HepG2 (cell line): ENCODE data around the gene GTF2H3. TPM values are rescaled to one million over a fixed set of nuclear protein-coding genes. Genes with fewer than 3 reads are reported as not detected.
A peak's percentile ranks its signal among the peaks of the same experiment; 100 is the strongest.

Experiments
- ADNP ChIP-seq: sonication (generic); formaldehyde crosslinking; IDR thresholded peaks from 2 replicates; pipeline ENCODE4 v1.4.0; 2020; ENCODE audit warnings: missing genetic modification reagents
- BRD4 ChIP-seq: sonication (generic); formaldehyde crosslinking; IDR thresholded peaks from 2 replicates; pipeline ENCODE4 v1.4.0; 2020; ENCODE audit warnings: missing genetic modification reagents
- EEA1 ChIP-seq: sonication (generic); formaldehyde crosslinking; IDR thresholded peaks from 2 replicates; pipeline ENCODE4 v1.5.1; 2020; ENCODE audit warnings: mild to moderate bottlenecking, missing genetic modification reagents, borderline replicate concordance
- HOXD1 ChIP-seq: sonication (generic); formaldehyde crosslinking; IDR thresholded peaks from 2 replicates; pipeline ENCODE4 v1.5.0; 2020; ENCODE audit warnings: missing genetic modification reagents
- MBNL3 ChIP-seq: fragments of 250-450 bp; sonication (Bioruptor Pico); conservative IDR thresholded peaks from 2 replicates; pipeline ENCODE4 v1.8.0; 2022; ENCODE audit warnings: mild to moderate bottlenecking, inconsistent platforms
- PCBP2 ChIP-seq: fragments of 200-400 bp; formaldehyde crosslinking; optimal IDR thresholded peaks from 2 replicates; pipeline ENCODE3; 2018; ENCODE audit warnings: low read length, low read depth; ENCODE audit not compliant: poor library complexity, severe bottlenecking
- RBFOX2 ChIP-seq: fragments of 200-400 bp; formaldehyde crosslinking; IDR thresholded peaks from 2 replicates; pipeline ENCODE4 v1.6.1; 2017; ENCODE audit warnings: low read depth, mild to moderate bottlenecking, low read length
- SAFB2 ChIP-seq: sonication (generic); formaldehyde crosslinking; IDR thresholded peaks from 2 replicates; pipeline ENCODE4 v1.5.1; 2020; ENCODE audit warnings: missing genetic modification reagents, low read depth, mild to moderate bottlenecking, borderline replicate concordance
- SP4 ChIP-seq: sonication (generic); formaldehyde crosslinking; IDR thresholded peaks from 2 replicates; pipeline ENCODE4 v1.8.1; 2023; ENCODE audit warnings: mild to moderate bottlenecking, missing genetic modification reagents
- TCF7L2 ChIP-seq: IDR thresholded peaks from 2 replicates; pipeline ENCODE4 v1.6.1; 2011; ENCODE audit warnings: mild to moderate bottlenecking, low read depth, low read length, moderate library complexity
- ZIK1 ChIP-seq: sonication (generic); formaldehyde crosslinking; IDR thresholded peaks from 2 replicates; pipeline ENCODE4 v1.5.0; 2020; ENCODE audit warnings: mild to moderate bottlenecking, low read depth, missing genetic modification reagents, borderline replicate concordance
- ZNF350 ChIP-seq: sonication (generic); formaldehyde crosslinking; IDR thresholded peaks from 2 replicates; pipeline ENCODE4 v1.4.0; 2020; ENCODE audit warnings: mild to moderate bottlenecking, low read depth, missing genetic modification reagents, borderline replicate concordance
- ZNF496 ChIP-seq: sonication (generic); formaldehyde crosslinking; IDR thresholded peaks from 2 replicates; pipeline ENCODE4 v1.8.1; 2023; ENCODE audit warnings: mild to moderate bottlenecking, moderate library complexity, missing genetic modification reagents; ENCODE audit not compliant: insufficient replicate concordance
- ZNF572 ChIP-seq: sonication (generic); formaldehyde crosslinking; IDR thresholded peaks from 2 replicates; pipeline ENCODE4 v1.5.1; 2020; ENCODE audit warnings: mild to moderate bottlenecking, missing genetic modification reagents
- ZNF720 ChIP-seq: sonication (generic); formaldehyde crosslinking; IDR thresholded peaks from 2 replicates; pipeline ENCODE4 v1.4.0; 2020; ENCODE audit warnings: missing genetic modification reagents
- ZNF724P ChIP-seq: sonication (generic); formaldehyde crosslinking; IDR thresholded peaks from 2 replicates; pipeline ENCODE4 v1.8.0; 2022; ENCODE audit warnings: missing genetic modification reagents, borderline replicate concordance
- ZNF75D ChIP-seq: sonication (generic); formaldehyde crosslinking; IDR thresholded peaks from 2 replicates; pipeline ENCODE4 v1.8.1; 2023; ENCODE audit warnings: missing genetic modification reagents, mild to moderate bottlenecking, borderline replicate concordance
- ZNF776 ChIP-seq: sonication (generic); formaldehyde crosslinking; IDR thresholded peaks from 2 replicates; pipeline ENCODE4 v1.4.0; 2020; ENCODE audit warnings: mild to moderate bottlenecking, missing genetic modification reagents
- ZNF83 ChIP-seq: sonication (generic); formaldehyde crosslinking; IDR thresholded peaks from 2 replicates; pipeline ENCODE4 v1.4.0; 2020; ENCODE audit warnings: missing genetic modification reagents, mild to moderate bottlenecking, borderline replicate concordance
- polyA plus RNA-seq, 8 experiments: library from polyadenylated mRNA; depleted of rRNA in 3 of 8; stranded (reverse) in 7 of 8; unstranded in 1 of 8; fragments of >200 nt; fragmentation: Illumina TruSeq in 4 of 8; extraction: Trizol in 4 of 8; gene quantifications; 2 replicates each; pipeline versions ENCODE4 v1.2.1 to v1.2.3, GENCODE V29; 2011 to 2016; ENCODE audit warnings: low read depth in 4 of 8, missing spikeins in 1 of 8, mixed read lengths in 1 of 8; ENCODE audit not compliant: insufficient read depth in 1 of 8
- total RNA-seq, 5 experiments: library from RNA; depleted of rRNA; stranded (reverse); fragments of >200 nt; fragmentation: Illumina TruSeq; extraction: Trizol; gene quantifications; 2 replicates each; pipeline ENCODE4 v1.2.3, GENCODE V29; 2016; ENCODE audit warnings: low read depth in 1 of 5
- TF ChIP-seq, protein P1 (sequence below): sonication (generic); formaldehyde crosslinking; IDR thresholded peaks from 2 replicates; pipeline ENCODE4 v1.5.0; 2020; ENCODE audit warnings: missing genetic modification reagents
- TF ChIP-seq, protein P2 (sequence below): sonication (generic); formaldehyde crosslinking; IDR thresholded peaks from 2 replicates; pipeline ENCODE4 v1.8.0; 2022; ENCODE audit warnings: low read depth, missing genetic modification reagents
- TF ChIP-seq, protein P3 (sequence below): sonication (generic); formaldehyde crosslinking; IDR thresholded peaks from 2 replicates; pipeline ENCODE4 v1.8.1; 2022; ENCODE audit warnings: low read depth, mild to moderate bottlenecking, missing genetic modification reagents
- TF ChIP-seq, protein P4 (sequence below): sonication (generic); formaldehyde crosslinking; IDR thresholded peaks from 2 replicates; pipeline ENCODE4 v1.4.0; 2020; ENCODE audit warnings: missing genetic modification reagents, borderline replicate concordance

Gene GTF2H3
- total and polyA plus RNA-seq, 2 of the 13 experiments (the other 11 are each of a cell fraction or from before 2014, with no cell fraction given), result 35.8 to 58.8 TPM

DNA sequence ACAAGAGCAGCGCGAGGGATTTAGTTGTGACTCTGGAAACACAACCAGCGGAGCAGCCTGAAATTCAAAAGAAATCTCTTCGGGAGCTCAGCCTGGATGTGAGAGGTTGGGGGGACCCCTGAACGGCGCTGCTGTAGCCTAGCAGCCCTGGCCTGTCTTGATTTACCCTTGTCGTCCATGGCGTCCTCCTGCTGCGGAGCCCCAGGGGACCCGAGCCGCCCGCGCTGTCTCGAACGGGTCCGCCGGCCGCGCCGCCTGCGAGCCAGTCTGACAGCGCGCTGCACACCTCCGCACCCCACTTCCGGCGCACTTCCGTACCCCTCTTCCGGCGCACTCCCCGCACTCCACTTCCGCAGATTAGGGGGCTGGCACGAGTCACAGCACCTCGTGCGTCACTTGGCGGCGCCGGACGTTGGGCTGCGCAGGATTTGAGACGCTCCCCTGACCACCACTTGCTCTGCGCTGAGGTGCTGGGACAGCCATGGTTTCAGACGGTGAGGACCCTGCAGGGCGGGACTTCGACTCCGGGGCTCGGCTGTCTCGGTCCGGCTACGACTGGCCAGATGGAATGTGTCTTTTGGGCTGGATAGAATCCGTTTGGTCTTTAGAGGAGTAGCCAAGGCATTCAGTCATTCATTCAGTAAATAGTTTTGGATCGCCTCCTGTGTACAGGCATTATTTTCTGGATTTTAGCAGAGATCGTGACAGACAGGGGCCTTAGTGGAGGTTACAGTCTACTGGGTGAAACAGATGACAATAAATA lies at the start of gene GTF2H3, which contains the start of gene EIF2B1 (continued):
- peak; percentile 95 for TF ChIP-seq RBFOX2
- TF ChIP-seq SP4 (CRISPR knock-in tag), result peak; percentile 91
- no peak for TF ChIP-seq ZNF572
- TF ChIP-seq BRD4 (CRISPR knock-in tag), result peak; percentile 96
- TF ChIP-seq, protein P1, sequence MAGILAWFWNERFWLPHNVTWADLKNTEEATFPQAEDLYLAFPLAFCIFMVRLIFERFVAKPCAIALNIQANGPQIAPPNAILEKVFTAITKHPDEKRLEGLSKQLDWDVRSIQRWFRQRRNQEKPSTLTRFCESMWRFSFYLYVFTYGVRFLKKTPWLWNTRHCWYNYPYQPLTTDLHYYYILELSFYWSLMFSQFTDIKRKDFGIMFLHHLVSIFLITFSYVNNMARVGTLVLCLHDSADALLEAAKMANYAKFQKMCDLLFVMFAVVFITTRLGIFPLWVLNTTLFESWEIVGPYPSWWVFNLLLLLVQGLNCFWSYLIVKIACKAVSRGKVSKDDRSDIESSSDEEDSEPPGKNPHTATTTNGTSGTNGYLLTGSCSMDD (CRISPR knock-in tag), result no peak
- peak; percentile 96 for TF ChIP-seq ZNF350 (CRISPR knock-in tag)
- TF ChIP-seq SAFB2 (CRISPR knock-in tag), result no peak; the same call in 1 of the 2 replicates
- TF ChIP-seq MBNL3 (CRISPR knock-in tag), result no peak
- TF ChIP-seq ZNF724P, result peak; percentile 70; the same call in 1 of the 2 replicates
- TF ChIP-seq, protein P2, sequence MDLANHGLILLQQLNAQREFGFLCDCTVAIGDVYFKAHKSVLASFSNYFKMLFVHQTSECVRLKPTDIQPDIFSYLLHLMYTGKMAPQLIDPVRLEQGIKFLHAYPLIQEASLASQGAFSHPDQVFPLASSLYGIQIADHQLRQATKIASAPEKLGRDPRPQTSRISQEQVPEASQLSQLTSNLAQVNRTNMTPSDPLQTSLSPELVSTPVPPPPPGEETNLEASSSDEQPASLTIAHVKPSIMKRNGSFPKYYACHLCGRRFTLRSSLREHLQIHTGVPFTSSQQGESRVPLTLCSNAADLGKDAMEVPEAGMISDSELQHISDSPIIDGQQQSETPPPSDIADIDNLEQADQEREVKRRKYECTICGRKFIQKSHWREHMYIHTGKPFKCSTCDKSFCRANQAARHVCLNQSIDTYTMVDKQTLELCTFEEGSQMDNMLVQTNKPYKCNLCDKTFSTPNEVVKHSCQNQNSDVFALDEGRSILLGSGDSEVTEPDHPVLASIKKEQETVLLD (CRISPR knock-in tag), result peak; percentile 81; the same call in 1 of the 2 replicates
- no peak for TF ChIP-seq PCBP2
- peak; percentile 51; the same call in 1 of the 2 replicates for TF ChIP-seq EEA1 (CRISPR knock-in tag)
- no peak for TF ChIP-seq ZNF83
- peak; percentile 87 for TF ChIP-seq ZIK1
- TF ChIP-seq, protein P3, sequence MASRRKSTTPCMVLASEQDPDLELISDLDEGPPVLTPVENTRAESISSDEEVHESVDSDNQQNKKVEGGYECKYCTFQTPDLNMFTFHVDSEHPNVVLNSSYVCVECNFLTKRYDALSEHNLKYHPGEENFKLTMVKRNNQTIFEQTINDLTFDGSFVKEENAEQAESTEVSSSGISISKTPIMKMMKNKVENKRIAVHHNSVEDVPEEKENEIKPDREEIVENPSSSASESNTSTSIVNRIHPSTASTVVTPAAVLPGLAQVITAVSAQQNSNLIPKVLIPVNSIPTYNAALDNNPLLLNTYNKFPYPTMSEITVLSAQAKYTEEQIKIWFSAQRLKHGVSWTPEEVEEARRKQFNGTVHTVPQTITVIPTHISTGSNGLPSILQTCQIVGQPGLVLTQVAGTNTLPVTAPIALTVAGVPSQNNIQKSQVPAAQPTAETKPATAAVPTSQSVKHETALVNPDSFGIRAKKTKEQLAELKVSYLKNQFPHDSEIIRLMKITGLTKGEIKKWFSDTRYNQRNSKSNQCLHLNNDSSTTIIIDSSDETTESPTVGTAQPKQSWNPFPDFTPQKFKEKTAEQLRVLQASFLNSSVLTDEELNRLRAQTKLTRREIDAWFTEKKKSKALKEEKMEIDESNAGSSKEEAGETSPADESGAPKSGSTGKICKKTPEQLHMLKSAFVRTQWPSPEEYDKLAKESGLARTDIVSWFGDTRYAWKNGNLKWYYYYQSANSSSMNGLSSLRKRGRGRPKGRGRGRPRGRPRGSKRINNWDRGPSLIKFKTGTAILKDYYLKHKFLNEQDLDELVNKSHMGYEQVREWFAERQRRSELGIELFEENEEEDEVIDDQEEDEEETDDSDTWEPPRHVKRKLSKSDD (CRISPR knock-in tag), result 0 out of 2 replicates have a peak, but pooled peaks have one; percentile 56
- no peak for TF ChIP-seq ZNF496 (CRISPR knock-in tag)
- TF ChIP-seq TCF7L2, result no peak
- no peak for TF ChIP-seq ZNF720
- TF ChIP-seq, protein P4, sequence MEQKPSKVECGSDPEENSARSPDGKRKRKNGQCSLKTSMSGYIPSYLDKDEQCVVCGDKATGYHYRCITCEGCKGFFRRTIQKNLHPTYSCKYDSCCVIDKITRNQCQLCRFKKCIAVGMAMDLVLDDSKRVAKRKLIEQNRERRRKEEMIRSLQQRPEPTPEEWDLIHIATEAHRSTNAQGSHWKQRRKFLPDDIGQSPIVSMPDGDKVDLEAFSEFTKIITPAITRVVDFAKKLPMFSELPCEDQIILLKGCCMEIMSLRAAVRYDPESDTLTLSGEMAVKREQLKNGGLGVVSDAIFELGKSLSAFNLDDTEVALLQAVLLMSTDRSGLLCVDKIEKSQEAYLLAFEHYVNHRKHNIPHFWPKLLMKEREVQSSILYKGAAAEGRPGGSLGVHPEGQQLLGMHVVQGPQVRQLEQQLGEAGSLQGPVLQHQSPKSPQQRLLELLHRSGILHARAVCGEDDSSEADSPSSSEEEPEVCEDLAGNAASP (CRISPR knock-in tag), result peak; percentile 49; the same call in 1 of the 2 replicates
- peak; percentile 66 for TF ChIP-seq HOXD1
- TF ChIP-seq ADNP (CRISPR knock-in tag), result no peak
- TF ChIP-seq ZNF75D, result no peak
- TF ChIP-seq ZNF776 (CRISPR knock-in tag), result no peak; the same call in 1 of the 2 replicates
